Pancreas (tissue), 10 donors: ENCODE measurements around the gene JMJD8. TPM values are rescaled to one million over a fixed set of nuclear protein-coding genes. Genes with fewer than 3 reads are reported as not detected.

Experiments
- ATAC-seq, 4 donors: fragments of 200-7000 bp; cut with Tn5 transposase; one replicate each; pipeline versions ENCODE4 v1.8.0 to v1.9.1; 2020; ENCODE audit warnings: mild to moderate bottlenecking in 4 of 4, moderate library complexity in 4 of 4
- DNase-seq, 6 donors: peaks; one replicate each; pipeline ENCODE4 v3.0.0-alpha.2; 2020
- FAIRE-seq: peaks from 2 replicates; lab custom pipeline; 2012; peaks lifted over from hg19 to GRCh38; lab: Jason Lieb, UNC
- H3K27ac ChIP-seq, 4 donors: fragments of 200-600 bp; sonication (generic); 1 replicate in 3 of 4; 2 replicates in 1 of 4; pipeline versions ENCODE4 v1.5.0 to v1.8.0; 2020
- H3K27me3 ChIP-seq, 4 donors: fragments of 200-600 bp; one replicate each; pipeline ENCODE4 v1.8.0; 2021
- H3K36me3 ChIP-seq, 3 donors: fragments of 200-600 bp; sonication (generic) in 1 of 3; one replicate each; pipeline versions ENCODE4 v1.5.0 to v1.8.0; 2020 to 2021
- H3K4me1 ChIP-seq, 3 donors: fragments of 200-600 bp; one replicate each; pipeline ENCODE4 v1.8.0; 2021
- H3K4me3 ChIP-seq, 4 donors: fragments of 200-600 bp; sonication (generic) in 2 of 4; one replicate each; pipeline versions ENCODE4 v1.5.0 to v1.8.0; 2020 to 2021
- H3K9me3 ChIP-seq, 4 donors: fragments of 200-600 bp; one replicate each; pipeline ENCODE4 v1.8.0; 2021
- WGBS, 2 donors: extraction: QIAGEN DNeasy Blood & Tissue Kit; methylation state at CpG; one replicate each; pipeline ENCODE4 v1.1.7; 2013; 5-methylcytosine and 5-hydroxymethylcytosine counted together
- intact Hi-C, 3 donors: fragments of 100-400 bp; cut with DNase I; formaldehyde crosslinking; loops; one replicate each; pipeline versions ENCODE4 v1.11.1 to v1.14.2; 2022
- polyA plus RNA-seq, 2 donors: library from polyadenylated mRNA; stranded (reverse); fragments of 200-250 nt; gene quantifications; one replicate each; pipeline ENCODE4 v1.2.3, GENCODE V29; 2013
- total RNA-seq, 6 donors: library from RNA; stranded (reverse); fragmentation: NEBNext Ultra II Directional in 4 of 6; extraction: Animal tissue kit (Norgen Biotek cat#: 25700) in 4 of 6; gene quantifications; one replicate each; pipeline versions ENCODE4 v1.2.1 to v1.2.4, GENCODE V29; 2021 to 2023
- TF ChIP-seq, protein P1 (sequence below), 4 donors: fragments of 200-600 bp; sonication (generic) in 3 of 4; IDR thresholded peaks; one replicate each; pipeline versions ENCODE4 v1.5.0 to v1.8.0; 2021; ENCODE audit warnings: antibody characterized with exemption in 4 of 4
- donor health status: healthy with polysubstance abuse.
- donor health status: DM: no; HTN: no; CAD: no; lungs with moderate emphysema.
- donor health status: DM: no; HTN: no; CAD: no.
- donor health status: control.
- donor health status: control.
- donor health status: Bipolar disorder and iron deficiency.
- donor health status: DM: yes; HTN: yes; CAD: no.
- donor health status: DM: no; HTN: no; CAD: no.
- donor health status: DM: no; HTN: no; CAD: no.
- donor health status: DM: yes; HTN: yes; CAD: no.

The JMJD8 gene
- total and polyA plus RNA-seq, 8 donors, result 25.0 to 50.2 (median 34.2) TPM

- H3K4me3 ChIP-seq, result peak overlapping the region in 2 of 4 donors; percentile 15 to 24
- no peaks in the 10 kb centered on the region for H3K9me3 ChIP-seq
- FAIRE-seq, result no peak
- peak in 1 of 6 donors; percentile 50 for DNase-seq
- H3K4me1 ChIP-seq, result peaks cover 0 to 19% (median 6%) of the 10 kb centered on the region in 3 donors
- intact Hi-C loops, result no loop called here
- WGBS, 2 donors, result 3 to 4% methylated on average over 69 to 71 of the region's 71 CpGs
- peak; percentile 42 to 65 (median 51) for ATAC-seq
- H3K36me3 ChIP-seq, result no peaks in the 10 kb centered on the region
- H3K27ac ChIP-seq, result no peak overlapping the region
- H3K27me3 ChIP-seq, result peaks cover 0 to 16% (median 3%) of the 10 kb centered on the region in 4 donors
- TF ChIP-seq, protein P1, sequence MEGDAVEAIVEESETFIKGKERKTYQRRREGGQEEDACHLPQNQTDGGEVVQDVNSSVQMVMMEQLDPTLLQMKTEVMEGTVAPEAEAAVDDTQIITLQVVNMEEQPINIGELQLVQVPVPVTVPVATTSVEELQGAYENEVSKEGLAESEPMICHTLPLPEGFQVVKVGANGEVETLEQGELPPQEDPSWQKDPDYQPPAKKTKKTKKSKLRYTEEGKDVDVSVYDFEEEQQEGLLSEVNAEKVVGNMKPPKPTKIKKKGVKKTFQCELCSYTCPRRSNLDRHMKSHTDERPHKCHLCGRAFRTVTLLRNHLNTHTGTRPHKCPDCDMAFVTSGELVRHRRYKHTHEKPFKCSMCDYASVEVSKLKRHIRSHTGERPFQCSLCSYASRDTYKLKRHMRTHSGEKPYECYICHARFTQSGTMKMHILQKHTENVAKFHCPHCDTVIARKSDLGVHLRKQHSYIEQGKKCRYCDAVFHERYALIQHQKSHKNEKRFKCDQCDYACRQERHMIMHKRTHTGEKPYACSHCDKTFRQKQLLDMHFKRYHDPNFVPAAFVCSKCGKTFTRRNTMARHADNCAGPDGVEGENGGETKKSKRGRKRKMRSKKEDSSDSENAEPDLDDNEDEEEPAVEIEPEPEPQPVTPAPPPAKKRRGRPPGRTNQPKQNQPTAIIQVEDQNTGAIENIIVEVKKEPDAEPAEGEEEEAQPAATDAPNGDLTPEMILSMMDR (IDR thresholded peaks at IDR 0.05), result no peak
Measured at GRCh38 chr16:695355-696089, 11.4 kb upstream of the JMJD8 start.

DNA sequence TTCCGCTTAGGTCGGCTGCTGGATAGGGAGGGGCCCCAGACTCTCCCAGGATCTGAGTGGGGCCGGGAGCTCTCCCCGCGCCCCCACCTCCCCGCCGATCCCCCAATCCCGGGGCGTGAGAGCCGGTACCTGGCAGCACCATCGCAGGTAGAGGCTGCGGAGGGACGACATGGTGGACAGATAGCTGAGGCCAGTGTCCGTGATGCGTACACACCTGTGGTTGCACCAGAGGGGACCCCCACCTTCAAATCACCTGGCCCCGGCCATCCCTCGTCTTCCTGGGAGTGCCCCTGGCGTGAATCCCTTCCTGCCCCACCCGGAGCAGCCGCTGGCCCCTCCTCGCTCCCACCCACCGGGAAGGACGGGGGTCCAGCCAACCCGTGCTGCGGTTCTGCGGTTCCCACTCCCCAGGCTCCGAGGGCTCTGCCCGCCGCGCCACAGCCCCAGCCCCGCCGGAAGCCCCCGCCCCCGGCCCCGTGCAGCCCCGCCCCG lies 10.8 kb upstream of the JMJD8 start:
- ATAC-seq (no peak), FAIRE-seq (no peak), DNase-seq (no peak)
- 3 to 4% methylated on average over 23 to 37 of the region's 37 CpGs for WGBS, 2 donors
- H3K36me3 ChIP-seq, result no peaks in the 10 kb centered on the region
- TF ChIP-seq, protein P1 (IDR thresholded peaks at IDR 0.05), result no peak
- H3K4me1 ChIP-seq, result peaks cover 0 to 19% (median 6%) of the 10 kb centered on the region in 3 donors
- peak overlapping the region in 2 of 4 donors; percentile 15 to 19 for H3K4me3 ChIP-seq
- H3K27me3 ChIP-seq, result peaks cover 0 to 10% (median under 1%) of the 10 kb centered on the region in 4 donors
- H3K9me3 ChIP-seq, result no peaks in the 10 kb centered on the region
- no peak overlapping the region for H3K27ac ChIP-seq
- intact Hi-C loops, result no loop called here

- FAIRE-seq (no peak), DNase-seq (no peak), ATAC-seq (no peak)
- Histone ChIP-seq H3K36me3 (no peaks in the 10 kb centered on the region), H3K9me3 (no peaks in the 10 kb centered on the region), H3K27ac (no peak overlapping the region), H3K27me3 (peaks cover 0 to 9% (median 0%) of the 10 kb centered on the region in 4 donors), H3K4me3 (peak overlapping the region in 1 of 4 donors; percentile 19), H3K4me1 (peaks cover 4 to 24% (median 10%) of the 10 kb centered on the region in 3 donors)
- intact Hi-C loops, result no loop called here
- TF ChIP-seq, protein P1 (IDR thresholded peaks at IDR 0.05), result no peak
- 4 to 5% methylated on average over 36 to 64 of the region's 64 CpGs for WGBS, 2 donors
Measured at GRCh38 chr16:694187-694862, 10.2 kb upstream of the JMJD8 start.

- TF ChIP-seq, protein P1 (IDR thresholded peaks at IDR 0.05), result no peak
- H3K36me3 ChIP-seq, result no peaks in the 10 kb centered on the region
- peak overlapping the region in 1 of 4 donors; percentile 10 for H3K4me3 ChIP-seq
- H3K27me3 ChIP-seq, result peaks cover 0 to 9% (median 0%) of the 10 kb centered on the region in 4 donors
- no peak for DNase-seq
- no peak for FAIRE-seq
- no peaks in the 10 kb centered on the region for H3K9me3 ChIP-seq
- 10 to 25% methylated on average over 26 to 37 of the region's 37 CpGs for WGBS, 2 donors
- H3K4me1 ChIP-seq, result peaks cover 4 to 28% (median 15%) of the 10 kb centered on the region in 3 donors
- no peak for ATAC-seq
- intact Hi-C loops, result no loop called here
- no peak overlapping the region for H3K27ac ChIP-seq
Measured at GRCh38 chr16:693766-694165, 9.6 kb upstream of the JMJD8 start.
